Measurements from ENCODE around the gene HLA-DPA1. TPM values are rescaled to one million over a fixed set of nuclear protein-coding genes. Genes with fewer than 3 reads are reported as not detected.
"Not testable (repeated sequence)": the region's sequence is repeated elsewhere in the genome, so short reads cannot be mapped to it uniquely, and the experiment has no call there.

HLA-DPA1 gene
- total and polyA plus RNA-seq, 2 donors (not counting 1 experiment from before 2014, with no cell fraction given): 1.5 to 9.1 TPM

DNA sequence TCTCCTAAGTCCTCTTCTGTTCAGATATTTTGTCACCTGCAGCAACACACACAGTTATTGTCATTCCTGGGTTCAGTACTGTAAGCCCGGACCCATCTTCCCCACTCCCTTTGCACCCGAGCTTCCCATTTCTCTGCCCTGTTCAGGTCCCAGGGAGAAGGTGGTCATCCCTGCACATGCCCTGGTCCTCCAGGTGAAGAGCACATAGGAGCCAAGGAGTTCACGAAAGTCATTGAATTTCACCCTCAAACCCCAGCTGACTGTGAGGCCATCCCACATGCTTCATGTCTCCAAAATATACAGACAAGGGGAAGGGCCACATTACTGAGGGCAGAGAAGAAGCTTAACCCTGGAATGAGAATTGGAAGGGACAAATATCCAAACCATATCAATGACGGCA lies 8.1 kb downstream of the HLA-DPA1 start:
- H3K27ac ChIP-seq (ENCODE audit: insufficient read depth, low read length): no peak overlapping the region
- no peaks in the 10 kb centered on the region for H3K4me1 ChIP-seq (ENCODE audit: control insufficient read depth, extremely low read depth, insufficient read depth, low read length)
- no peak overlapping the region for H3K4me2 ChIP-seq (ENCODE audit: extremely low read depth, insufficient read depth, low read length)
- no peaks in the 10 kb centered on the region for H3K9me3 ChIP-seq (ENCODE audit: control insufficient read depth, insufficient read depth, low read depth, low read length)
- no peak overlapping the region for H3K9ac ChIP-seq (ENCODE audit: insufficient read depth, low read length)
- H2AFZ ChIP-seq (ENCODE audit: low read length): no peak overlapping the region
- H4K20me1 ChIP-seq (ENCODE audit: control insufficient read depth, extremely low read depth, insufficient read depth, low read length): no peaks in the 10 kb centered on the region
- H3K27me3 ChIP-seq (ENCODE audit: control insufficient read depth, insufficient read depth, low read length): no peaks in the 10 kb centered on the region
- no peaks in the 10 kb centered on the region for H3K36me3 ChIP-seq (ENCODE audit: control insufficient read depth, insufficient read depth, low read length)
- H3K79me2 ChIP-seq (ENCODE audit: control insufficient read depth, insufficient read depth, low read length): no peaks in the 10 kb centered on the region
- no peak for DNase-seq (ENCODE audit: low read depth in 2 of 2)
- H3K4me3 ChIP-seq (replicated peaks in 1 of 4; ENCODE audit: control extremely low read depth in 1 of 4, insufficient read depth in 1 of 4, low read depth in 3 of 4, low read length in 4 of 4): no peak overlapping the region
- TF ChIP-seq CTCF (conservative IDR thresholded peaks at IDR 0.05 in 1 of 2, IDR thresholded peaks at IDR 0.05 in 1 of 2; ENCODE audit: low read depth in 1 of 2, low read length in 2 of 2): no peak
- no peak for TF ChIP-seq EZH2 (IDR thresholded peaks at IDR 0.05; ENCODE audit: low read length, missing control alignments)

DNA sequence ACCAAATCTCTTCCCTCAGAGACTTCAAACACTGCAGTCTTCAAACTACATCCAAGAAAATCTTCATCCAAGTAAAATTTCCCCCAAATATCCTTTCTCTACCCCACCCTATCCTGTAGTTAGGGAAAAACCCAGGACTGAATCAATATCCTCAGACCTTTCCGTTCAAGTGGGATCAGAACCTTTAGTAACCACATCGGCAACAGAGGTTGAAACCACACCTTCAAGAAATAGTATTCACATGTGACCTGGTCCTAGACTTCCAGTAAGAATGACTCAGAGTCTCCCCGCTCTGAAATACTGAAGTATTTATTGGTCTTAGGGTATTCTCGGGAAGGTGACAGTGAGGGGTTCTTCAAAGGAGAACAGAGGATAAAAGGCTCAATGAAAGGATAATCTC lies 8.7 kb downstream of the HLA-DPA1 start:
- no peak overlapping the region for H3K4me3 ChIP-seq (replicated peaks in 1 of 4; ENCODE audit: control extremely low read depth in 1 of 4, insufficient read depth in 1 of 4, low read depth in 3 of 4, low read length in 4 of 4)
- H3K36me3 ChIP-seq (ENCODE audit: control insufficient read depth, insufficient read depth, low read length): no peaks in the 10 kb centered on the region
- no peaks in the 10 kb centered on the region for H3K9me3 ChIP-seq (ENCODE audit: control insufficient read depth, insufficient read depth, low read depth, low read length)

DNA sequence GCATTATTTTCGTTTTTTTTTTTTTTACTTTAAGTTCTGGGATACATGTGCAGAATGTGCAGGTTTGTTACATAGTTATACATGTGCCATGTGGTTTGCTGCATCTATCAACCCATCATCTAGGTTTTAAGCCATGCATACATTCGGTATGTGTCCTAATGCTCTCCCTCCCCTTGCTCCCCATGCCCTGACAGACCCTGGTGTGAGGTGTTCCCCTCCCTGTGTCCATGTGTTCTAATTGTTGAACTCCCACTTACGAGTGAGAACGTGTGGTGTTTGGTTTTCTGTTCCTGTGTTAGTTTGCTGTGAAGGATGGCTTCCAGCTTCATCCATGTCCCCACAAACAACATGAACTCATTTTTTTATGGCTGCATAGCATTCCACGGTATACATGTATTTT lies 10.0 kb downstream of the HLA-DPA1 start:
- not testable (repeated sequence) for H3K4me1 ChIP-seq (ENCODE audit: control insufficient read depth, extremely low read depth, insufficient read depth, low read length); H3K36me3 ChIP-seq (ENCODE audit: control insufficient read depth, insufficient read depth, low read length); DNase-seq (ENCODE audit: low read depth in 2 of 2); H3K9ac ChIP-seq (ENCODE audit: insufficient read depth, low read length); H3K4me3 ChIP-seq (replicated peaks in 1 of 4; ENCODE audit: control extremely low read depth in 1 of 4, insufficient read depth in 1 of 4, low read depth in 3 of 4, low read length in 4 of 4); H2AFZ ChIP-seq (ENCODE audit: low read length); H3K27me3 ChIP-seq (ENCODE audit: control insufficient read depth, insufficient read depth, low read length); H3K27ac ChIP-seq (ENCODE audit: insufficient read depth, low read length); H4K20me1 ChIP-seq (ENCODE audit: control insufficient read depth, extremely low read depth, insufficient read depth, low read length); H3K79me2 ChIP-seq (ENCODE audit: control insufficient read depth, insufficient read depth, low read length); H3K9me3 ChIP-seq (ENCODE audit: control insufficient read depth, insufficient read depth, low read depth, low read length); H3K4me2 ChIP-seq (ENCODE audit: extremely low read depth, insufficient read depth, low read length)

More for the DNA sequence above, 8.7 kb downstream of the HLA-DPA1 start:
- no peak overlapping the region for H2AFZ ChIP-seq (ENCODE audit: low read length)
- H3K79me2 ChIP-seq (ENCODE audit: control insufficient read depth, insufficient read depth, low read length): no peaks in the 10 kb centered on the region
- no peaks in the 10 kb centered on the region for H3K27me3 ChIP-seq (ENCODE audit: control insufficient read depth, insufficient read depth, low read length)
- no peak overlapping the region for H3K27ac ChIP-seq (ENCODE audit: insufficient read depth, low read length)
- no peak overlapping the region for H3K9ac ChIP-seq (ENCODE audit: insufficient read depth, low read length)
- H3K4me2 ChIP-seq (ENCODE audit: extremely low read depth, insufficient read depth, low read length): no peak overlapping the region
- no peak for DNase-seq (ENCODE audit: low read depth in 2 of 2)
- no peaks in the 10 kb centered on the region for H4K20me1 ChIP-seq (ENCODE audit: control insufficient read depth, extremely low read depth, insufficient read depth, low read length)
- no peaks in the 10 kb centered on the region for H3K4me1 ChIP-seq (ENCODE audit: control insufficient read depth, extremely low read depth, insufficient read depth, low read length)
- TF ChIP-seq EZH2 (IDR thresholded peaks at IDR 0.05; ENCODE audit: low read length, missing control alignments): no peak
- TF ChIP-seq CTCF (conservative IDR thresholded peaks at IDR 0.05 in 1 of 2, IDR thresholded peaks at IDR 0.05 in 1 of 2; ENCODE audit: low read depth in 1 of 2, low read length in 2 of 2): no peak
